HepG2 (cell line): Measurements from ENCODE around the gene SMAD7. TPM values are rescaled to one million over a fixed set of nuclear protein-coding genes. Genes with fewer than 3 reads are reported as not detected.

Experiments used
- ATAC-seq: fragments of 200-7000 bp; cut with Tn5 transposase; 3 replicates; pipeline ENCODE4 v1.9.1; 2020; ENCODE audit warnings: mild to moderate bottlenecking, moderate library complexity
- BruUV-seq: library from RNA; stranded (reverse); fragments of 400-500 nt; replicated peaks from 2 replicates; lab custom pipeline; 2021; lab: Mats Ljungman, UMichigan
- CTCF ChIA-PET: fragments of 300-600 bp; formaldehyde crosslinking; extraction: SDS; loops from one replicate; lab custom pipeline; 2021; ENCODE audit warnings: low total read pairs, inconsistent platforms, low intra/inter-chr PET ratio; lab: Yijun Ruan, JAX
- POLR2A ChIA-PET: fragments of 350-600 bp; sonication (Branson Sonifier 250); formaldehyde crosslinking; loops from one replicate; lab custom pipeline; 2020; ENCODE audit warnings: antibody characterized with exemption, inconsistent platforms; lab: Yijun Ruan, JAX
- DNase-seq: peaks from one replicate; pipeline ENCODE4 v3.0.0-alpha.2; 2015; ENCODE audit warnings: low spot score
- FAIRE-seq: peaks from 3 replicates; lab custom pipeline; 2011; peaks lifted over from hg19 to GRCh38; lab: Jason Lieb, UNC
- H2AFZ ChIP-seq: one replicate; pipeline ENCODE4 v1.6.1; 2011; ENCODE audit warnings: low read length, inconsistent platforms
- H3K27ac ChIP-seq: fragments of 300-600 bp; 3 replicates; pipeline ENCODE4 v1.8.0; 2011; ENCODE audit warnings: mixed run types, mild to moderate bottlenecking, mixed read lengths, low read length, inconsistent platforms; ENCODE audit not compliant: insufficient read depth; ENCODE audit errors: extremely low read length
- H3K27me3 ChIP-seq, 2 experiments: fragments of 200-600 bp in 1 of 2; 2 replicates in 1 of 2; 3 replicates in 1 of 2; pipeline versions ENCODE4 v1.6.0 to v1.8.0; 2011; ENCODE audit warnings: low read length in 2 of 2, mild to moderate bottlenecking in 2 of 2, moderate library complexity in 2 of 2, inconsistent platforms in 1 of 2; ENCODE audit not compliant: insufficient read depth in 2 of 2, control insufficient read depth in 1 of 2
- H3K36me3 ChIP-seq, 2 experiments: fragments of 200-600 bp in 1 of 2; replicated peaks in 1 of 2; 2 replicates in 1 of 2; 3 replicates in 1 of 2; pipeline versions ENCODE4 v1.5.1 to v1.8.0; 2011; ENCODE audit warnings: low read length in 2 of 2, inconsistent platforms in 1 of 2; ENCODE audit not compliant: insufficient read depth in 2 of 2, control insufficient read depth in 1 of 2
- H3K4me1 ChIP-seq: 2 replicates; pipeline ENCODE4 v1.5.1; 2012; ENCODE audit warnings: low read length, inconsistent platforms; ENCODE audit not compliant: insufficient read depth
- H3K4me2 ChIP-seq: 2 replicates; pipeline ENCODE4 v1.6.0; 2011; ENCODE audit warnings: low read depth, low read length, inconsistent platforms
- H3K4me3 ChIP-seq, 3 experiments: fragments of 200-600 bp in 1 of 3; sonication (generic), shearing (Covaris generic) in 1 of 3; replicated peaks in 1 of 3; 2 replicates each; pipeline ENCODE4 v1.5.1; 2011 to 2016; ENCODE audit warnings: low read length in 3 of 3, inconsistent platforms in 2 of 3, low read depth in 2 of 3, mild to moderate bottlenecking in 2 of 3, control low read depth in 1 of 3, mixed read lengths in 1 of 3; ENCODE audit not compliant: insufficient read depth in 1 of 3
- H3K79me2 ChIP-seq: one replicate; pipeline ENCODE4 v1.6.1; 2011; ENCODE audit warnings: low read length, inconsistent platforms; ENCODE audit not compliant: insufficient read depth
- H3K9ac ChIP-seq: 2 replicates; pipeline ENCODE4 v1.6.0; 2011; ENCODE audit warnings: mild to moderate bottlenecking, low read depth, low read length, inconsistent platforms; ENCODE audit not compliant: insufficient read depth
- H3K9me3 ChIP-seq: 2 replicates; pipeline ENCODE4 v1.5.1; 2012; ENCODE audit warnings: mild to moderate bottlenecking, low read length
- H4K20me1 ChIP-seq: 2 replicates; pipeline ENCODE4 v1.6.0; 2011; ENCODE audit warnings: inconsistent platforms, mild to moderate bottlenecking, low read length, moderate library complexity; ENCODE audit not compliant: insufficient read depth
- ARHGAP35 ChIP-seq: sonication (generic); formaldehyde crosslinking; IDR thresholded peaks from 2 replicates; pipeline ENCODE4 v1.9.0; 2022; ENCODE audit warnings: mild to moderate bottlenecking, inconsistent platforms, moderate library complexity, missing genetic modification reagents, borderline replicate concordance
- ATRX ChIP-seq: sonication (generic); formaldehyde crosslinking; IDR thresholded peaks from 2 replicates; pipeline ENCODE4 v1.4.0; 2020; ENCODE audit warnings: missing genetic modification reagents, borderline replicate concordance
- EP300 ChIP-seq, 3 experiments: sonication (generic) in 1 of 3; formaldehyde crosslinking in 1 of 3; IDR thresholded peaks; 2 replicates each; pipeline versions ENCODE4 v1.5.1 to v1.6.1; 2011 to 2020; ENCODE audit warnings: low read depth in 2 of 3, low read length in 2 of 3, borderline replicate concordance in 1 of 3, improper control_type of control experiment in 1 of 3, mild to moderate bottlenecking in 1 of 3, missing genetic modification reagents in 1 of 3, moderate library complexity in 1 of 3
- FLYWCH1 ChIP-seq: sonication (generic); formaldehyde crosslinking; IDR thresholded peaks from 2 replicates; pipeline ENCODE4 v1.8.1; 2023; ENCODE audit warnings: mild to moderate bottlenecking, missing genetic modification reagents
- FUBP1 ChIP-seq: sonication (generic); formaldehyde crosslinking; IDR thresholded peaks from 2 replicates; pipeline ENCODE4 v1.5.1; 2020; ENCODE audit warnings: missing genetic modification reagents, mild to moderate bottlenecking, borderline replicate concordance
- RNF219 ChIP-seq: sonication (generic); formaldehyde crosslinking; IDR thresholded peaks from 2 replicates; pipeline ENCODE4 v1.5.0; 2020; ENCODE audit warnings: mild to moderate bottlenecking, missing genetic modification reagents
- TSC22D2 ChIP-seq: sonication (generic); formaldehyde crosslinking; IDR thresholded peaks from 2 replicates; pipeline ENCODE4 v1.5.1; 2020; ENCODE audit warnings: missing genetic modification reagents, mild to moderate bottlenecking, borderline replicate concordance
- ZMAT3 ChIP-seq: sonication (generic); formaldehyde crosslinking; conservative IDR thresholded peaks from 2 replicates; pipeline ENCODE4 v1.7.0; 2021; ENCODE audit warnings: missing genetic modification reagents
- ZNF362 ChIP-seq: sonication (generic); formaldehyde crosslinking; IDR thresholded peaks from 2 replicates; pipeline ENCODE4 v1.4.0; 2020; ENCODE audit warnings: missing genetic modification reagents, mild to moderate bottlenecking, borderline replicate concordance
- ZNF614 ChIP-seq: IDR thresholded peaks from 2 replicates; pipeline ENCODE4 v1.6.1; 2018; ENCODE audit warnings: missing biosample characterization, missing genetic modification reagents, inconsistent platforms, borderline replicate concordance
- ZNF674 ChIP-seq: sonication (generic); formaldehyde crosslinking; IDR thresholded peaks from 2 replicates; pipeline ENCODE4 v1.5.0; 2020; ENCODE audit warnings: low read depth, mild to moderate bottlenecking, missing genetic modification reagents
- WGBS: methylation state at CpG from one replicate; pipeline ENCODE4 v1.1.6; 2017; ENCODE audit warnings: low lambda C conversion rate; 5-methylcytosine and 5-hydroxymethylcytosine counted together
- in situ Hi-C: cut with HindIII; loops from 2 replicates; pipeline ENCODE4 v1.10.0; 2017; ENCODE audit warnings: low pct_unique_long_range_greater_than_20kb; ENCODE audit not compliant: extremely low pct_ligation_motif_present
- intact Hi-C: fragments of 100-400 bp; cut with micrococcal nuclease; formaldehyde crosslinking; loops from one replicate; pipeline ENCODE4 v1.10.0; 2022; ENCODE audit not compliant: unreplicated experiment
- polyA plus RNA-seq, 8 experiments: library from polyadenylated mRNA; depleted of rRNA in 3 of 8; stranded (reverse) in 7 of 8; unstranded in 1 of 8; fragments of >200 nt; fragmentation: Illumina TruSeq in 4 of 8; extraction: Trizol in 4 of 8; gene quantifications; 2 replicates each; pipeline versions ENCODE4 v1.2.1 to v1.2.3, GENCODE V29; 2011 to 2016; ENCODE audit warnings: low read depth in 4 of 8, missing spikeins in 1 of 8, mixed read lengths in 1 of 8; ENCODE audit not compliant: insufficient read depth in 1 of 8
- total RNA-seq, 5 experiments: library from RNA; depleted of rRNA; stranded (reverse); fragments of >200 nt; fragmentation: Illumina TruSeq; extraction: Trizol; gene quantifications; 2 replicates each; pipeline ENCODE4 v1.2.3, GENCODE V29; 2016; ENCODE audit warnings: low read depth in 1 of 5
- TF ChIP-seq, protein P1 (sequence below): sonication (generic); formaldehyde crosslinking; IDR thresholded peaks from 2 replicates; pipeline ENCODE4 v1.4.0; 2020; ENCODE audit warnings: missing genetic modification reagents

SMAD7 gene
- total and polyA plus RNA-seq, 2 of the 13 experiments (the other 11 are each of a cell fraction or from before 2014, with no cell fraction given): 17.4 to 24.7 TPM

- 0 out of 2 replicates have a peak, but pooled peaks have one; percentile 52 for TF ChIP-seq ZMAT3 (CRISPR knock-in tag)
- TF ChIP-seq, all 625 proteins: peak for 4
These were observed 21.6 kb downstream of the SMAD7 start (continued) for GRCh38 chr18:48929212-48929612.

- DNase-seq (peak; percentile 65), FAIRE-seq (peak; percentile 60), ATAC-seq (peak; percentile 5; the same call in 1 of the 3 replicates)
- 32% methylated on average over 7 of the region's 9 CpGs for WGBS
- Histone ChIP-seq H3K9me3 (no peaks in the 10 kb centered on the region), H3K4me1 (peaks cover 97% of the 10 kb centered on the region), H2AFZ (no peak overlapping the region), H3K9ac (peak overlapping the region; percentile 75), H4K20me1 (peaks cover 36% of the 10 kb centered on the region), H3K27me3 (no peaks in the 10 kb centered on the region), H3K4me2 (peak overlapping the region; percentile 80), H3K27ac (peak overlapping the region; percentile 89), H3K36me3 (peaks cover 1 to 16% of the 10 kb centered on the region in 2 experiments; a peak in 4 of 5 replicates), H3K4me3 (peak overlapping the region in 2 of 3 experiments; percentile 10 to 50; a peak in 2 of 6 replicates), H3K79me2 (peaks cover 89% of the 10 kb centered on the region)
- CTCF ChIA-PET: no interaction called here
- intact Hi-C loops (no loop called here), in situ Hi-C loops (no loop called here)
- no TSS peak for BruUV-seq
- POLR2A ChIA-PET: interaction anchor here (0.8 to 5.2 kb wide), 6 partner anchors 13 to 93 kb away, joined by 3 to 79 read pairs (median 10); no protein-coding TSS in a partner anchor
- TF ChIP-seq ZNF614 (no peak), EP300 (IDR thresholded peaks at IDR 0.05; ENCODE audit: low read depth in 2 of 2, low read length in 2 of 2) (peak in 1 of 2 experiments; percentile 40; a peak in 1 of 4 replicates), EP300 (CRISPR knock-in tag; IDR thresholded peaks at IDR 0.05; ENCODE audit: borderline replicate concordance) (no peak), ZNF362 (CRISPR knock-in tag) (no peak), RNF219 (CRISPR knock-in tag) (no peak), ATRX (CRISPR knock-in tag) (no peak), FUBP1 (CRISPR knock-in tag) (no peak), ZNF674 (no peak), FLYWCH1 (CRISPR knock-in tag) (no peak), ARHGAP35 (no peak), TSC22D2 (no peak)
- TF ChIP-seq, protein P1, sequence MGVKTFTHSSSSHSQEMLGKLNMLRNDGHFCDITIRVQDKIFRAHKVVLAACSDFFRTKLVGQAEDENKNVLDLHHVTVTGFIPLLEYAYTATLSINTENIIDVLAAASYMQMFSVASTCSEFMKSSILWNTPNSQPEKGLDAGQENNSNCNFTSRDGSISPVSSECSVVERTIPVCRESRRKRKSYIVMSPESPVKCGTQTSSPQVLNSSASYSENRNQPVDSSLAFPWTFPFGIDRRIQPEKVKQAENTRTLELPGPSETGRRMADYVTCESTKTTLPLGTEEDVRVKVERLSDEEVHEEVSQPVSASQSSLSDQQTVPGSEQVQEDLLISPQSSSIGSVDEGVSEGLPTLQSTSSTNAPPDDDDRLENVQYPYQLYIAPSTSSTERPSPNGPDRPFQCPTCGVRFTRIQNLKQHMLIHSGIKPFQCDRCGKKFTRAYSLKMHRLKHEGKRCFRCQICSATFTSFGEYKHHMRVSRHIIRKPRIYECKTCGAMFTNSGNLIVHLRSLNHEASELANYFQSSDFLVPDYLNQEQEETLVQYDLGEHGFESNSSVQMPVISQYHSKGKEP (CRISPR knock-in tag): no peak
These were observed 22.0 kb downstream of the SMAD7 start for GRCh38 chr18:48928787-48929186.
